Lung microvascular endothelial cell (primary cell): ENCODE data around the gene PDZD8. TPM values are rescaled to one million over a fixed set of nuclear protein-coding genes. Genes with fewer than 3 reads are reported as not detected.
"Not testable (repeated sequence)": the region's sequence is repeated elsewhere in the genome, so short reads cannot be mapped to it uniquely, and the experiment has no call there.

Source experiments
- DNase-seq, 2 donors: peaks; one replicate each; pipeline versions ENCODE4 v3.0.0 to v3.0.0-alpha.2; 2010; ENCODE audit warnings: low read depth in 2 of 2
- total RNA-seq: library from RNA; depleted of rRNA; stranded (reverse); fragments of >200 nt; gene quantifications from 2 replicates; pipeline ENCODE4 v1.2.1, GENCODE V29; 2014

Gene PDZD8
- total RNA-seq, 1 donor from 2014 or later = 13.1 TPM

- DNase-seq = no peak
These were observed 81.1 kb downstream of the PDZD8 start for GRCh38 chr10:117294039-117294645.

DNA sequence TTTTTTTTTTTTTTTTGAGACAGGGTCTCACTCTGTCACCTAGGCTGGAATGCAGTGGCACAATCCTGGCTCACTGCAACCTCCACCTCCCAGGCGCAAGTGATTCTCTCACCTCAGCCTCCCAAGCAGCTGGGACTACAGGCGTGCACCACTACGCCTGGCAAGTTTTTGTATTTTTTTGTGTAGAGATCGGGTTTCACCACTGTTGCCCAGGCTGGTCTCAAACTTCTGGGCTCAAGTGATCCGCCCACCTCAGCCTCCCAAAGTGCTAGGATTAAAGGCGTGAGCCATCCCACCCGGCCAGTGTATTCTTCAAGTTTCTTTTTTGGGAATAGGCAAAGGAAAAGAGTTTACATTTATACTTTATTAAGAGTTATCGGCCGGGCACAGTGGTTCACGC is 84.4 kb downstream of the PDZD8 start:
- DNase-seq = not testable (repeated sequence)

DNA sequence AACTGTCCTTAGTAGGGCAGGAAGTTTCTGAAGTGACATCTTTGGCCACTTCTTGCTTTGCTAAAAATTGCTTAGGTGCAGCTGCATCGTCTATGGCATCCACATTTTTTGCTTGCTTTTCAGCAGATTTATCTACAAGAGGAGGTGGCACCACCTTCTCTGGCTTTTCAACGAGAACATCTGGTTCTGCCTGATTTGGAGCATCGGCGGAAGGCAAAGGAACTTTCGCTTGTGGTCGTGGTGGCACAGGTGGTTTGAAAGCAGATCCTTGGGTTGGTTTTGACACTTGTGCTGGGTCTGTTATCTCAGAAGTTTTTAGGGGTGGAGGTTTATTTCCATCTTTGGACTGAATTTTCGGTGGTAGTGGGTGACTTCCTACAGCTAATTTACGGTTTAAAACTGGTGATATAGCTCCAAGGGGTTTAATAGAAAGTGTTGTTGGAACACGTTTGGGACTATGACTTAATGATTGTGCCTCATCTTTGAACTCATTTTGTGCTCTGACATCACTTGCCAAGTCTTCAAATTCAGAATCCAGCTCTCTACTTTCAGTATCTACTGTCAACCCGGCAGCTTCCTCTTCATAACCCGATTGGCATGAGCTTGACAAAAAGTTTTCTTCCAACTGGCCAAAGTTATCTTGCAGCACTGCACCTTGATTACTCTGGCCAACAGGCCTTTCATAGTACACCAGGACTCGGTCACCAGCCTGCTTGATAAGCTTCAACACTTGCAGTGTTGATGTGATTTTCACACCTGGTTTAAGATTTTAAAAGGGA is 90.3 kb downstream of the PDZD8 start:
- DNase-seq = no peak

- no peak for DNase-seq
These were observed 97.6 kb downstream of the PDZD8 start for GRCh38 chr10:117277675-117278074.

DNA sequence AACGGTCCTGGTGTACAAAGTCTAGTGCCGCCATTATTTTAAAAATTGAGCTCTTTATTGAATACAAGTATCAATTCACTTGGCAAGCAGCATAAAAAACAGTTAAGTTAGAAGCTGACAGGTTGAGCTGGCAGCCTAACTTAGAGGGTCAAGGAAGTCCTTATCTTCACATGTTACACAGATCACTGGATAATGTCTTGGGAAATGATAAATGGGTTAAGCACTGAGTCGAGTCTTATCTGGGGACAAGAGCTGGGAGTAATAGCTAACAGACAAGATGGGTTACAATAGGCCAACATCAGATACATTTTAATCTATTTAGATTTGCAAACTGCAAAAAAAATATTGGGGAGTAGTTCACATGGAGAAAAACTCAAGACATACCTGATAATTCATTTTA is 100.1 kb downstream of the PDZD8 start:
- no peak for DNase-seq

DNA sequence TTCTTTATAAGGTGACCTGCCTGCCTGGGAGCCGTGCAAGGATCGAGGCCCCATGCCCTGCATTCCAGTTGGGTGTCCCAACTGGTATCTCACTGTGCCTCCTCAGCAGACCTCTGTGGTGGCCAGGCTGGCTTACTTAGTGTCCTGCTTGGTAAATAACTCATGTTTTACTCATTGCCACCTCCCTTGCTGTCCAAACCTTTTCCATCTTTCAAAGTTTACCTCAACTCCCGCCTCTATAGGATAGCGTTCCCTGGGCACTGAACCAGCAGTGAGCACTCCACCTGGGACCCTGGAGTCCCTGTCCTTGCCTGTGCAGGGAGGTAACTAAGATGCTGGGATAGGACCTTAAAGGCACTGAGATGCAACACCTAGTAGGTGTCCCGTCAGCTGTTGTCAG is 100.7 kb downstream of the PDZD8 start:
- no peak for DNase-seq

DNA sequence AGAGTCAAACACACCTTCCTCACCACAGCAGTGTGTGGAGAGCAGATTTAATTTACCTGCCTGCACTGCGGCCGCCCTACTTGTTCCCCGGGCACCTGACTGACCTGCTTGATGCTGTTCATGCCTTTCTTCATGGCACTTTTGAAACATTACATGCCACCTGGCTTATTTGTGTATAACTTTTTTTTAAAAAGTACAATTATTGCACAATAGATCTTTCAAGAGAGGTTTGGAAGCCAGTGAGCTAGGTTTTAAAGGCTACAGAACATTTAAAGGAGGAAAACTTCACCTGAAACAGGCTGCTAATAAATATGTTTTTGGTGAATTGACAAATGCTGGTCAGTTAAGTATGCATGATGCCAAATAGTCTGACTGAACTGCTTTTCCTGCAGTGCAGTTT is 101.3 kb downstream of the PDZD8 start:
- no peak for DNase-seq

DNA sequence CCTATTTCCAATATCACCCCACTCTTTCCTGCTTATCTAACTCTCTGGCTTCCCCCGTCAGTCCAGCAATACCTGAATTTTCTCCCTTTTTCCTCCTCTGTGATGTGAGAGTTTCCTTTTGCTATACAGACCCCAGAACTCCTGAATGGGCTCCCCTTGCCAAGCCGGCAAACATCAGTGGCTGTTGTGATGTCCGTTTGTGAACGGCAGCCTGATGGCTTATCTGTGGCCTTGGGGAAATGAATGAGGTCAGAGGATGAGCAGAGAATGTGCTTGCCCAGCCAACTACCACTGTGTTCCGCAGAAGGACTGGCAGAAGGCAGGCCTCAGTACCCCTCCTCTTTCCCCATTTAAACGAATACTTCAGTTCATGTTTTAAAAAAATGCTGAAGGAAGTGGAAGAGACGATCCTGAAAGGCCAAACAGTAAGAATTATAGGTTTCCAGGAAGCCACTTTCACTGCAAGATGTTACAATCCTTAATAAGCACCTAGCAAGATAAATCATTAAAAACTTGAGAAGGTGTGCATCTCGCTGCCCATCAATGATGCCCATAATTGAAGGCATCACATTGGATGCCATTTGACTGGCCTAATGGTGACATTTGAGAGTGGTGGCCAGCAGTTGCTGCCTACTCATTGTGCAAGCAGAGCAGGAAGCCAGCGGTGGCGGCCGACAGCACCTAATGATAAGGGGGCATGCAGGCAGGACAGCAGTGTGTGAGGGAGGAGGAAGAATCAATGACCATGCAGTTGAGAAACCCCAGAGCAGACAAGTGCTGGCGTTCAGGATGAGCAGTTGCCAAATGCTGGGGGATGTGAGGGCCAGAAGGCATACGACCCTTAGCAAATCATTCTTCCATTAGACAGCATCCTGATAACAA is 102.8 kb downstream of the PDZD8 start:
- DNase-seq = no peak

- no peak for DNase-seq
These were observed 103.8 kb downstream of the PDZD8 start for GRCh38 chr10:117271427-117271826.

- DNase-seq = no peak
These were observed 106.3 kb downstream of the PDZD8 start for GRCh38 chr10:117268907-117269306.

DNA sequence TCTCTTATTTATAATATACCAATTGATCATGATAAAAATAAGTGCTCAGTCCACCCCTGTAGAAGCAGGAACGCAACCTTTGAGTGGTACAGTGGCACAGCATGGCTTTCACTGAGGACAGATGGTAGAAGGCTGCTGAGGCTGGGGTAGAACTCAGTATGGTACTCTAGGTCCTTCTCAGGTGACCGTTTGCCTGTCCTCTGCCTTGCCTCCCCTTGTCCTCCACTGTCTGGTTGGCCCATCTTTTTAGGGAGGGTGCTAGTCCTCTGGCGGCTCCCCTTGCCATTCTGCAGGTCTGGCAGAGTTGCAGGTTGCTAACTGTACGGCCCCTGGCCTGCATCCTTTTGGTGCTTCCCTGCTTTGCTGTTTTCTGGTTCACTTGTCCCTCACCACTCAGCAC is 107.0 kb downstream of the PDZD8 start:
- DNase-seq = no peak

GRCh38 chr10:117266812-117267211 is 108.4 kb downstream of the PDZD8 start:
- no peak for DNase-seq

DNA sequence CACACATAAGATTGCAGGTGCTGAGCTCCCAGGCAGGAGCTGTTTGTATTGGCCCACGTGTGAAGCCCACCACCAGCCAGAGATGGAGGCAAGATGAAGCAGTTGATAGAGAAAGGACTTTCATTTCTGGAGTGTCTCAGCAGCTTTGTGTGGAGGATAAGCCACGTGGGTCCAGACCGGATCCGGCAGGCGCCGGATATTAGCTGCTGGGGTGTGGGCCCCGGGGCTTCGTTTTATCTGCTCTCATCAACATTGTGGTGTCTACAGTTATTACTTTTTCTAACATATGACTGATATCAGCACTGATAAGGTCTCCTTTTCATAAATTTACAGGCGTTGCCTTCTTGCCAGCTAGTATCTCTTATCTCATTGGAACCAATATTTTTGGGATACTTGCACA is 108.8 kb downstream of the PDZD8 start:
- no peak for DNase-seq

- DNase-seq = no peak
These were observed 110.5 kb downstream of the PDZD8 start for GRCh38 chr10:117264782-117265181.

GRCh38 chr10:117262903-117263293 is 112.3 kb downstream of the PDZD8 start:
- DNase-seq = no peak

DNA sequence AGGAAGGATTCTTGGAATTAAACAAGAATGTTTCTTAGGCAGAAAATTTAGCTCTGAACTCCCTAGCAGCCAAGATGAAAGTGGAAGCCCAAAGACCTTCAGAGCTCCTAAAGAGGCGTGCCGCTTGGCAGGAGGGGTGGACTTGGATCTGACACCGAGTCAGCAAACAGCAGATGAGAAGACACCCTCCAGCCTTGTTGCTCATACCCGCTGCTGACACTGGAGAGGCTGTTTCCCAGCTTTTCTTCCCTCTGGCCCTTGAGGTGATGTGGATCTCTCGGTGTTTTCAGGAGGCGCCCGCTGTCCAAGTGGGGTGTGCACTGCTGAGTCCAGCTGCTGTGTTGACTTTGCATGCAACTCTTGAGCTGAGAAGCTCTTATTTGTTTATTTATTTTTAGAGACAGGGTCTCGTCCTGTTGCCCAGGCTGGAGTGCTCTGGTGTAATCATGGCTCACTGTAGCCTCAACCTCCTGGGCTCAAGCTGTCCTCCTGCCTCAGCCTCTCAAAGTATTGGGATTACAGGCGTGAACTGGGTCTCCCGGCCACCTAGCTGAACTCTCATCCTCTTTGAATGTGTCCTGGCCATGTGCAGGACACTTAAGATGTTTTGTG is 112.8 kb downstream of the PDZD8 start:
- no peak for DNase-seq

GRCh38 chr10:117261501-117261900 is 113.7 kb downstream of the PDZD8 start:
- DNase-seq = no peak

DNA sequence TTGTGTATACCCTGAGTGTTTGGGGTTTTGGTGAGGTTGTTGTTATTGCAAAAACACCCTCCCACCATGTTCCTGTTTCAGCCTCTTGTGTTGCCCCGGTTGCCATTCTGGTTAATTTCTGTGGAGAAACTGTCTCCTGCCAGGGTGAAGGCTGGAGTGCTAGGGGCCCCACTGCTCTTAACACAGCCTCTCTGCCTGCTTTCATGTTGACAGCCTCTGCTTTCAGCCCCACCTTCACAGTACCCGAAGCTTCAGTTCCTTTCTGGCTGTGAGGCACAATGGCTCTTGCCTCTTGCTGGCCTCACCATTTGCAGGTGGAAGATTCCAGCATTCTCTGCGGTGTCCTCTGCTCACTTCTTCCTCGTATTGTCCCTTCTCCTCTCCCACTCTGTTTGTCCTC is 115.2 kb downstream of the PDZD8 start:
- no peak for DNase-seq

GRCh38 chr10:117259279-117259678 is 116.0 kb downstream of the PDZD8 start:
- no peak for DNase-seq

- no peak for DNase-seq
These were observed 117.5 kb downstream of the PDZD8 start for GRCh38 chr10:117257721-117258120.

DNA sequence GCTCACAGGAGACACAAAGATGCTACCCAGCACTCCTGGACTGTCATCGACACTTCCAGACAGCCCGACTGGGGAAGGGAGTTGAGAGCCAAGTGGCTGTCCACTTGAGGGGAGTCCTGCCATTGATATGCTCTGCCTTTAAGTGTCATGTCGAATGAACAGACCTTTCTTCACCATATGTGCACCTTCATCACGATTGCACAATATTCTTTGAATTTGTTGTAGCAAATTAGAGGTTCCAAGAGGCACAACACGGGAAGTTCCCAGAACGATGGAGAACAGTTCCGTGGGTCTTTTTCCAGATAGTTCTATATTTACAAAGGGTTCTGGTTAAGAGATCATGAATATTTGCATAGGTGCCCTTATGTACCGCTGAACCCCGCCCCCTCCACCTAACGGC is 118.3 kb downstream of the PDZD8 start:
- no peak for DNase-seq
